HFF-Myc (cell line): ENCODE results near the gene NOP9.

Experiments
- DNase-seq: peaks from one replicate; pipeline ENCODE4 v3.0.0-alpha.2; 2011; ENCODE audit warnings: low read depth; ENCODE audit errors: extremely low read depth
- H3K4me3 ChIP-seq: replicated peaks from 2 replicates; pipeline ENCODE4 v1.5.1; 2011; ENCODE audit warnings: low read depth, mild to moderate bottlenecking, control low read depth, low read length
- CTCF ChIP-seq: IDR thresholded peaks from 2 replicates; pipeline ENCODE4 v1.5.1; 2012; ENCODE audit warnings: mild to moderate bottlenecking, low read depth, low read length, control low read depth; ENCODE audit errors: missing control alignments

NOP9 gene

GRCh38 chr14:24308342-24309124 is 8.9 kb downstream of the NOP9 start:
- H3K4me3 ChIP-seq: no peak overlapping the region
- DNase-seq: no peak
- no peak for TF ChIP-seq CTCF

- DNase-seq: no peak
- no peak for TF ChIP-seq CTCF
- H3K4me3 ChIP-seq: 0 out of 2 replicates have a peak within 1 kb of the TSS, but pooled peaks have one; percentile 3
Observed at GRCh38 chr14:24309538-24310264, 10.1 kb downstream of the NOP9 start, which contains the start of gene LTB4R2. LTB4R2 (plus strand) TSS chr14:24310140; CDS start chr14:24310665, 525 bp downstream.

- H3K4me3 ChIP-seq: no peak overlapping the region
- no peak for DNase-seq
- no peak for TF ChIP-seq CTCF
Observed at GRCh38 chr14:24310265-24310645, 10.6 kb downstream of the NOP9 start.

- H3K4me3 ChIP-seq: 0 out of 2 replicates have a peak within 1 kb of the TSS, but pooled peaks have one; percentile 3
- TF ChIP-seq CTCF: peak; percentile 7
- no peak for DNase-seq
Observed at GRCh38 chr14:24310646-24311604, 11.3 kb downstream of the NOP9 start, which contains the start of gene LTB4R. LTB4R (plus strand) TSS chr14:24311502; CDS start chr14:24315652, 4,150 bp downstream.

GRCh38 chr14:24311837-24312615 is 12.4 kb downstream of the NOP9 start:
- DNase-seq: no peak
- TF ChIP-seq CTCF: no peak
- H3K4me3 ChIP-seq: no peak overlapping the region
